SK-N-SH treated with all-trans-retinoic acid at 6 μM for 48 hours (cell line): ENCODE results near the gene LONRF2.
A peak's percentile ranks its signal among the peaks of the same experiment; 100 is the strongest.

Experiments used
- ATAC-seq: fragments of 200-7000 bp; cut with Tn5 transposase; 3 replicates; pipeline ENCODE4 v1.9.1; 2020; ENCODE audit warnings: mild to moderate bottlenecking, moderate library complexity
- ARNTL ChIP-seq: fragments of 450-650 bp; formaldehyde crosslinking; IDR thresholded peaks from 2 replicates; pipeline ENCODE4 v1.5.0; 2020; ENCODE audit warnings: low read depth, mild to moderate bottlenecking, moderate library complexity, borderline replicate concordance
- BACH2 ChIP-seq: fragments of 250-450 bp; sonication (Bioruptor Pico); IDR thresholded peaks from 2 replicates; pipeline ENCODE4 v1.9.0; 2021; ENCODE audit warnings: mild to moderate bottlenecking, borderline replicate concordance
- CREB5 ChIP-seq: fragments of 250-450 bp; sonication (Bioruptor Pico); IDR thresholded peaks from 2 replicates; pipeline ENCODE4 v1.5.1; 2020; ENCODE audit warnings: low read depth, mild to moderate bottlenecking, moderate library complexity
- CSDC2 ChIP-seq: fragments of 250-450 bp; sonication (Bioruptor Pico); IDR thresholded peaks from 2 replicates; pipeline ENCODE4 v1.5.0; 2020; ENCODE audit warnings: mild to moderate bottlenecking, moderate library complexity
- ESRRG ChIP-seq: fragments of 250-450 bp; sonication (Bioruptor Pico); IDR thresholded peaks from 2 replicates; pipeline ENCODE4 v1.6.1; 2021; ENCODE audit warnings: mild to moderate bottlenecking
- GLIS3 ChIP-seq: fragments of 250-450 bp; sonication (Bioruptor Pico); IDR thresholded peaks from 2 replicates; pipeline ENCODE4 v1.5.0; 2020; ENCODE audit warnings: mild to moderate bottlenecking, moderate library complexity
- ISL1 ChIP-seq: fragments of 250-450 bp; sonication (Bioruptor Pico); IDR thresholded peaks from 2 replicates; pipeline ENCODE4 v2.1.2; 2022; ENCODE audit warnings: mild to moderate bottlenecking, moderate library complexity
- OSR1 ChIP-seq: fragments of 250-450 bp; sonication (Bioruptor Pico); IDR thresholded peaks from 2 replicates; pipeline ENCODE4 v1.8.0; 2022; ENCODE audit warnings: moderate library complexity, mild to moderate bottlenecking, inconsistent platforms
- PATZ1 ChIP-seq: fragments of 250-450 bp; sonication (Bioruptor Pico); IDR thresholded peaks from 2 replicates; pipeline ENCODE4 v1.8.0; 2020; ENCODE audit warnings: mild to moderate bottlenecking, moderate library complexity, borderline replicate concordance
- PPARA ChIP-seq: fragments of 250-450 bp; sonication (Bioruptor Pico); IDR thresholded peaks from 2 replicates; pipeline ENCODE4 v1.5.0; 2020; ENCODE audit warnings: mild to moderate bottlenecking, borderline replicate concordance
- SNAI2 ChIP-seq: fragments of 250-450 bp; sonication (Bioruptor Pico); IDR thresholded peaks from 2 replicates; pipeline ENCODE4 v1.5.0; 2020; ENCODE audit warnings: mild to moderate bottlenecking, moderate library complexity
- TCF4 ChIP-seq: fragments of 250-450 bp; sonication (Bioruptor Pico); IDR thresholded peaks from 2 replicates; pipeline ENCODE4 v1.8.0; 2021; ENCODE audit warnings: mild to moderate bottlenecking, moderate library complexity, borderline replicate concordance
- TOX ChIP-seq: fragments of 250-450 bp; sonication (Bioruptor Pico); IDR thresholded peaks from 2 replicates; pipeline ENCODE4 v1.8.0; 2021; ENCODE audit warnings: mild to moderate bottlenecking, moderate library complexity, borderline replicate concordance
- ZC3H10 ChIP-seq: fragments of 250-450 bp; sonication (Bioruptor Pico); IDR thresholded peaks from 2 replicates; pipeline ENCODE4 v1.5.1; 2021; ENCODE audit warnings: mild to moderate bottlenecking, moderate library complexity
- ZFP3 ChIP-seq: fragments of 250-450 bp; sonication (Bioruptor Pico); IDR thresholded peaks from 2 replicates; pipeline ENCODE4 v1.5.0; 2020; ENCODE audit warnings: mild to moderate bottlenecking, moderate library complexity
- ZNF565 ChIP-seq: fragments of 450-650 bp; formaldehyde crosslinking; conservative IDR thresholded peaks from 2 replicates; pipeline ENCODE4 v1.5.0; 2020; ENCODE audit warnings: low read depth, mild to moderate bottlenecking, moderate library complexity
- ZNF70 ChIP-seq: fragments of 450-650 bp; formaldehyde crosslinking; IDR thresholded peaks from 2 replicates; pipeline ENCODE4 v1.5.0; 2020; ENCODE audit warnings: mild to moderate bottlenecking, moderate library complexity
- ZNF8 ChIP-seq: fragments of 450-650 bp; formaldehyde crosslinking; IDR thresholded peaks from 2 replicates; pipeline ENCODE4 v1.5.0; 2020; ENCODE audit warnings: mild to moderate bottlenecking, moderate library complexity
- TF ChIP-seq, protein P1 (sequence below): fragments of 250-450 bp; sonication (Bioruptor Pico); IDR thresholded peaks from 2 replicates; pipeline ENCODE4 v1.8.0; 2021; ENCODE audit warnings: low read depth, mild to moderate bottlenecking, moderate library complexity, borderline replicate concordance
- TF ChIP-seq, protein P2 (sequence below): fragments of 250-450 bp; sonication (Bioruptor Pico); IDR thresholded peaks from 2 replicates; pipeline ENCODE4 v1.5.1; 2021; ENCODE audit warnings: mild to moderate bottlenecking, moderate library complexity

The LONRF2 gene

DNA sequence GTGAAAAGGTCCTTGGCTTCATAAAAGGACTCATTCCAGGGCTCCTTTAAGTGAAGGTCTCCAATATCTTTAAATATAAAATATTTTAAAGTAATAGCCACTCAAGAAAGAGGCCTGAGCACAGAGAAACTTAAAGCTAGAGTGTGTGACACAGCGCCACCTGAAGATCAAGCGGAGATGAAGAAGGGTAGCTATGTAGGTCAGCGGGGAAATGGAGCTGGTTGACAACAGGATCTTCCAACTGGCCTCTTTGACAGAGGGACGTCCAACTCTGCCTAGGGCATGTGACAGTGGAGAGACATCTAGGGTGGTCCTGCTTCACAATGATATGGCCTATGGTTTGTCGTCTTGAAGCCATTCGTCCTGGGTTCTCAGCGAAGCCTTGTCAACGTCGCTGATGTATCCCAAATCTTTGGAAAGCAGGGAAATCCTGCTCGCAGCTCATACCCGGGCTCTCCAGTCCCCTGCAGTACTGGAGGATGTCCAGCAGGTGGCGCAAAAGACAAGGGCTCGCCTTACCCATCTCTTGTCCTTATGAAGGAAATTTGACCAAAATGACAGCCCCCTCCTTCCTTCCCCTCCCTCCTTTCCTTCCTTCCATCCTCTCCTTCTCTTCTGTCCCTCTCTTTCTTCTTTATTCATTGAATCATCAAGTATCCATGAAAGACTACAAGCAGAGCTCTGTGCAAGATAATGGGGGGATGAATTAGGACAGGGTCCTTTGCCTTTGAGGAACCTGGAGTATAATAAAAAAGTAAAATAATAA lies 59.6 kb downstream of the LONRF2 start:
- TF ChIP-seq, protein P1, sequence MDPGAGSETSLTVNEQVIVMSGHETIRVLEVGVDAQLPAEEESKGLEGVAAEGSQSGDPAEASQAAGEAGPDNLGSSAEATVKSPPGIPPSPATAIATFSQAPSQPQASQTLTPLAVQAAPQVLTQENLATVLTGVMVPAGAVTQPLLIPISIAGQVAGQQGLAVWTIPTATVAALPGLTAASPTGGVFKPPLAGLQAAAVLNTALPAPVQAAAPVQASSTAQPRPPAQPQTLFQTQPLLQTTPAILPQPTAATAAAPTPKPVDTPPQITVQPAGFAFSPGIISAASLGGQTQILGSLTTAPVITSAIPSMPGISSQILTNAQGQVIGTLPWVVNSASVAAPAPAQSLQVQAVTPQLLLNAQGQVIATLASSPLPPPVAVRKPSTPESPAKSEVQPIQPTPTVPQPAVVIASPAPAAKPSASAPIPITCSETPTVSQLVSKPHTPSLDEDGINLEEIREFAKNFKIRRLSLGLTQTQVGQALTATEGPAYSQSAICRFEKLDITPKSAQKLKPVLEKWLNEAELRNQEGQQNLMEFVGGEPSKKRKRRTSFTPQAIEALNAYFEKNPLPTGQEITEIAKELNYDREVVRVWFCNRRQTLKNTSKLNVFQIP (CRISPR knock-in tag) = 0 out of 2 replicates have a peak, but pooled peaks have one; percentile 10
- TF ChIP-seq ZC3H10 (CRISPR knock-in tag) (no peak), OSR1 (CRISPR knock-in tag) (no peak)
- peak; percentile 77 for ATAC-seq

GRCh38 chr2:100262046-100262445 lies 60.3 kb downstream of the LONRF2 start:
- TF ChIP-seq ZFP3 (CRISPR knock-in tag) (no peak), ARNTL (CRISPR knock-in tag) (no peak), ZC3H10 (CRISPR knock-in tag) (no peak), ISL1 (CRISPR knock-in tag) (no peak)
- no peak for ATAC-seq

DNA sequence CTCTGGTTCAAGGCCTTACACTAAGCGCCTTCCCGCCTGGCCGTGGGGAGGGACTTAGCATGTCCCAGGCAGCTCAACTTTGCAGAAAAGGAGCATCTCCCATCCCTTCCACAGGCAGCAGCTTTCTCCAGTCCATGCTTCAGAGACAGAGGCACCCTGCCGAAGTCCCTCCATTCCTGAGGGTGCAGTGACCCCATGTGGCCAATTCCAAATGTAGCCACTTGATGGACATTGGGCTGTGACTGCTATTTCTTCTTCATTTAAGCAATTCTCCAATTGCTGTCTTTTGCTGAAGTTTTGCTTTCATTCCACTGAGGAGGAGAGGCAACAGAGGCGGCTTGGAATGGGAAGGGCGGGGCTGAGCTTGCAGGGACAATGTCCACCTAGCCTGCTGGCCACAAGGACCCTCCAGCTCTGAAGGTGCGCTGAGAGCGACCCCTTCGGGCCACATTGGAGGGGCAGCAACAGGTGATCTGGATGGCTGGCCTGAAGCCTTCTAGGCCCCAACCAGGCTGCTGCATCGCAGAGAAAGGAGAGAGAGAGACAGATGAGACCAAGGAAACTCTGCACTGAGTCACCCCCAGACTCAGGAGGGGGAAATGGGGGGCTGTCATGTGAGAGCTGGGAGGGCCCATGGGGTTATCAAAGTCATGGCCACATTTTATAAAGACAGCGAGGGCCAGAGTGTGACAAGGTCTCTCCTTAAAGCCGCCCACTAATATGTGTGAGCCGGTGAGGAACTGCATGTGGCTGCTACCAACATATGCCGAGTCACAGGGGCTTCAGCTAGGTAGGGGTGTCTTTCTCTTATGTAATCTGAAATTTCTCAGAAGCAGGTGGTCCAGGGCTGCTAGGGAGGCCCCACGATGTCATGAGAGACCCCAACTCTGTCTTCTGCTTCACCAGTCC lies 61.3 kb downstream of the LONRF2 start:
- TF ChIP-seq GLIS3 (no peak), ZNF8 (CRISPR knock-in tag) (no peak), PPARA (CRISPR knock-in tag) (no peak), PATZ1 (no peak)
- TF ChIP-seq, all 23 proteins: peak for 0
- ATAC-seq = peak; percentile 93

GRCh38 chr2:100259106-100259505 lies 63.2 kb downstream of the LONRF2 start:
- no peak for TF ChIP-seq ISL1 (CRISPR knock-in tag)
- no peak for TF ChIP-seq BACH2 (CRISPR knock-in tag)
- TF ChIP-seq ZNF565 (CRISPR knock-in tag) = no peak
- TF ChIP-seq, all 23 proteins: peak for 0
- no peak for ATAC-seq

DNA sequence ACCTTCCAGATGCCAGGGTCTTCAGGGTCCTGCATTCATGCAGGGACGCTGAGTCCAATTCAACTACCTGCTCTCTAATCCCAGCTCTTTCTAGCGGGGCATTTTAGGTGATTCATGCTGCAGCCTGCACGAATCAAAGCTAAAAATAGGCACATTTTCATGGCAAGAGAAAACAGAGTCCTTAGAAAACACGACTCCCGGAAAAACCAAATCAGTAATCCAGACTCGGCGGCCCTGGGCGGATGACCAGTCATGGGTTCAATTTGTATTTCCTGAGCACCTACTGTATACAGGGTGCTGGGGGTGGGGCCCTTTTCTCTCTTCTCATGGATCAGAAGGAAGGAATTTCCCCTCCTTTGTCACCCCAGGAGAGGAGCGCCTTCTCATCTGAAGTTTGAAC lies 64.4 kb downstream of the LONRF2 start:
- 0 out of 3 replicates have a peak, but pooled peaks have one; percentile 23 for ATAC-seq
- TF ChIP-seq PPARA (CRISPR knock-in tag) (no peak), TOX (no peak), ISL1 (CRISPR knock-in tag) (no peak), GLIS3 (no peak), TCF4 (no peak), ARNTL (CRISPR knock-in tag) (no peak), ZNF70 (CRISPR knock-in tag) (no peak), ZNF8 (CRISPR knock-in tag) (no peak), SNAI2 (CRISPR knock-in tag) (no peak)
- TF ChIP-seq, protein P2, sequence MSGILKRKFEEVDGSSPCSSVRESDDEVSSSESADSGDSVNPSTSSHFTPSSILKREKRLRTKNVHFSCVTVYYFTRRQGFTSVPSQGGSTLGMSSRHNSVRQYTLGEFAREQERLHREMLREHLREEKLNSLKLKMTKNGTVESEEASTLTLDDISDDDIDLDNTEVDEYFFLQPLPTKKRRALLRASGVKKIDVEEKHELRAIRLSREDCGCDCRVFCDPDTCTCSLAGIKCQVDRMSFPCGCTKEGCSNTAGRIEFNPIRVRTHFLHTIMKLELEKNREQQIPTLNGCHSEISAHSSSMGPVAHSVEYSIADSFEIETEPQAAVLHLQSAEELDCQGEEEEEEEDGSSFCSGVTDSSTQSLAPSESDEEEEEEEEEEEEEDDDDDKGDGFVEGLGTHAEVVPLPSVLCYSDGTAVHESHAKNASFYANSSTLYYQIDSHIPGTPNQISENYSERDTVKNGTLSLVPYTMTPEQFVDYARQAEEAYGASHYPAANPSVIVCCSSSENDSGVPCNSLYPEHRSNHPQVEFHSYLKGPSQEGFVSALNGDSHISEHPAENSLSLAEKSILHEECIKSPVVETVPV = no peak

DNA sequence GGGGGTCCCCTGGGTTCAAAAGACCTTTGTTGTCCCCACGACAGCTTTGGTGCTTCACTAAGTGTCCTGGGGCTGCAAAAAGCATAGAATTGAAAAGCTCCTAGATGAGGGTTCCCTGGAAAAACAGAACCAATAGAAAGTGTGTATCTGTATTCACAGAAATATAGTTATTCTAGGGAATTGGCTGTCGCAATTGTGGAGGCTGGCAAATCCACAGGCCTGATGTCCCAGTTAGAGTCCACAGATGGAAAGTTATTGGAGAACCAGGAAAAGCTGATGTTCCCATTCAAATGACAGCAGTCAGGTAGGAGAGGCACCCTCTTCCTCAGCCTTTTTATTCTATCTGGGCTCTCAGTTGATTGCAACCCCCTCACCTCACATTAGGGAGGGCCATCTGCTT lies 65.5 kb downstream of the LONRF2 start:
- ATAC-seq = no peak
- no peak for TF ChIP-seq ZNF565 (CRISPR knock-in tag)
- no peak for TF ChIP-seq CSDC2 (CRISPR knock-in tag)
- TF ChIP-seq TCF4 = no peak
- TF ChIP-seq CREB5 (CRISPR knock-in tag) = no peak
- TF ChIP-seq ESRRG (CRISPR knock-in tag) = no peak
- TF ChIP-seq, protein P2 = no peak
- no peak for TF ChIP-seq OSR1 (CRISPR knock-in tag)
- no peak for TF ChIP-seq GLIS3
- TF ChIP-seq PPARA (CRISPR knock-in tag) = no peak
- no peak for TF ChIP-seq TOX
- TF ChIP-seq ISL1 (CRISPR knock-in tag) = no peak
